NCI-H128 (cell line): ENCODE data around the gene DENND1C.
"Not testable (repeated sequence)": the region's sequence is repeated elsewhere in the genome, so short reads cannot be mapped to it uniquely, and the experiment has no call there.

Experiments used
- DNase-seq: peaks from one replicate; lab custom pipeline; 2025; ENCODE audit not compliant: unreplicated experiment; lab: John Stamatoyannopoulos, UW

DENND1C gene

GRCh38 chr19:6509118-6509971 is 27.8 kb upstream of the DENND1C start:
- DNase-seq = no peak

GRCh38 chr19:6508028-6508771 is 26.6 kb upstream of the DENND1C start:
- DNase-seq = not testable (repeated sequence)

- no peak for DNase-seq
Measured at GRCh38 chr19:6503407-6504201, 22.0 kb upstream of the DENND1C start.

- no peak for DNase-seq
Measured at GRCh38 chr19:6501740-6502648, 20.4 kb upstream of the DENND1C start, which contains the start of gene TUBB4A. TSS of gene TUBB4A (minus strand) at chr19:6502309. CDS start at chr19:6502212, 97 bp downstream.

GRCh38 chr19:6500837-6501739 is 19.5 kb upstream of the DENND1C start:
- no peak for DNase-seq

- DNase-seq = no peak
Measured at GRCh38 chr19:6499052-6499790, 17.6 kb upstream of the DENND1C start.

- DNase-seq = no peak
Measured at GRCh38 chr19:6498294-6499036, 16.9 kb upstream of the DENND1C start.

- DNase-seq = no peak
Measured at GRCh38 chr19:6495947-6496346, 14.4 kb upstream of the DENND1C start.

- no peak for DNase-seq
Measured at GRCh38 chr19:6494438-6495036, 12.9 kb upstream of the DENND1C start.

GRCh38 chr19:6491802-6492592 is 10.4 kb upstream of the DENND1C start:
- no peak for DNase-seq

GRCh38 chr19:6490134-6490533 is 8.5 kb upstream of the DENND1C start:
- no peak for DNase-seq

- DNase-seq = no peak
Measured at GRCh38 chr19:6489278-6490061, 7.9 kb upstream of the DENND1C start.

GRCh38 chr19:6484831-6485230 is 3.2 kb upstream of the DENND1C start:
- no peak for DNase-seq

- no peak for DNase-seq
Measured at GRCh38 chr19:6484230-6484629, 2.6 kb upstream of the DENND1C start.

- no peak for DNase-seq
Measured at GRCh38 chr19:6483235-6483634, 1.6 kb upstream of the DENND1C start.

- no peak for DNase-seq
Measured at GRCh38 chr19:6482343-6482686, 728 bp upstream of the DENND1C start.
